H1 (cell line): ENCODE measurements around the gene PTPN2. TPM values are rescaled to one million over a fixed set of nuclear protein-coding genes. Genes with fewer than 3 reads are reported as not detected.

Experiments used
- CTCF ChIA-PET: fragments of 300-600 bp; sonication (Branson Sonifier 250); formaldehyde crosslinking; loops from one replicate; lab custom pipeline; 2021; ENCODE audit not compliant: partially characterized antibody; lab: Charles Lee
- POLR2A ChIA-PET: fragments of 300-600 bp; sonication (Branson Sonifier 250); formaldehyde crosslinking; loops from one replicate; lab custom pipeline; 2021; ENCODE audit warnings: inconsistent platforms; ENCODE audit not compliant: partially characterized antibody; lab: Charles Lee
- DNase-seq, 2 experiments: peaks; one replicate each; pipeline versions ENCODE4 v3.0.0 to v3.0.0-alpha.2; 2010 to 2022; ENCODE audit warnings: low spot score in 2 of 2, low read depth in 1 of 2, mixed read lengths in 1 of 2
- FAIRE-seq: peaks from 2 replicates; lab custom pipeline; 2011; peaks lifted over from hg19 to GRCh38; lab: Jason Lieb, UNC
- H2AFZ ChIP-seq: 2 replicates; pipeline ENCODE4 v1.8.1; 2012; ENCODE audit warnings: low read length, inconsistent platforms
- H2AK5ac ChIP-seq: 2 replicates; pipeline ENCODE4 v1.6.1; 2013; ENCODE audit warnings: low read depth, low read length
- H2BK120ac ChIP-seq: replicated peaks from 2 replicates; pipeline ENCODE3; 2013; ENCODE audit warnings: low read depth, low read length, inconsistent platforms
- H2BK12ac ChIP-seq: 2 replicates; pipeline ENCODE4 v1.6.1; 2013; ENCODE audit warnings: low read depth, low read length
- H2BK15ac ChIP-seq: 2 replicates; pipeline ENCODE4 v1.6.1; 2013; ENCODE audit warnings: low read length
- H2BK20ac ChIP-seq: 2 replicates; pipeline ENCODE4 v1.6.1; 2013; ENCODE audit warnings: low read length
- H2BK5ac ChIP-seq: 2 replicates; pipeline ENCODE4 v1.6.1; 2013; ENCODE audit warnings: low read depth, low read length
- H3K14ac ChIP-seq: 2 replicates; pipeline ENCODE4 v1.6.1; 2013; ENCODE audit warnings: inconsistent platforms; ENCODE audit not compliant: insufficient read length
- H3K18ac ChIP-seq: 2 replicates; pipeline ENCODE4 v1.6.1; 2013; ENCODE audit warnings: low read length; ENCODE audit errors: extremely low read depth
- H3K23ac ChIP-seq: 2 replicates; pipeline ENCODE4 v1.6.1; 2013; ENCODE audit warnings: inconsistent platforms; ENCODE audit not compliant: insufficient read length
- H3K23me2 ChIP-seq: 2 replicates; pipeline ENCODE4 v1.6.1; 2013; ENCODE audit warnings: low read depth, low read length
- H3K27ac ChIP-seq: 2 replicates; pipeline ENCODE4 v1.6.1; 2011; ENCODE audit warnings: low read depth, low read length, inconsistent platforms
- H3K27me3 ChIP-seq, 4 experiments: replicated peaks in 1 of 4; 1 replicate in 1 of 4; 2 replicates in 3 of 4; pipeline versions ENCODE4 v1.6.1 to v1.8.1; 2011 to 2013; ENCODE audit warnings: low read length in 3 of 4, mild to moderate bottlenecking in 3 of 4, inconsistent platforms in 2 of 4, mixed read lengths in 2 of 4, moderate library complexity in 1 of 4; ENCODE audit not compliant: control insufficient read depth in 3 of 4, insufficient read depth in 3 of 4; ENCODE audit errors: extremely low read depth in 1 of 4
- H3K36me3 ChIP-seq, 4 experiments: 2 replicates each; pipeline versions ENCODE4 v1.6.1 to v1.8.1; 2011 to 2013; ENCODE audit warnings: mild to moderate bottlenecking in 4 of 4, low read length in 3 of 4, moderate library complexity in 2 of 4, control low read depth in 1 of 4, inconsistent platforms in 1 of 4; ENCODE audit not compliant: insufficient read depth in 4 of 4, control insufficient read depth in 2 of 4
- H3K4ac ChIP-seq: replicated peaks from 2 replicates; pipeline ENCODE3; 2013; ENCODE audit warnings: low read length, low read depth, mixed read lengths, inconsistent platforms; ENCODE audit not compliant: insufficient read length
- H3K4me1 ChIP-seq, 4 experiments: replicated peaks in 1 of 4; 1 replicate in 1 of 4; 2 replicates in 3 of 4; pipeline versions ENCODE4 v1.6.1 to v1.8.1; 2011 to 2013; ENCODE audit warnings: low read length in 3 of 4, inconsistent platforms in 2 of 4, mixed read lengths in 1 of 4; ENCODE audit not compliant: insufficient read depth in 4 of 4, control insufficient read depth in 3 of 4
- H3K4me2 ChIP-seq, 2 experiments: 2 replicates each; pipeline versions ENCODE4 v1.6.1 to v1.8.1; 2011 to 2013; ENCODE audit warnings: low read depth in 2 of 2, low read length in 2 of 2, control low read depth in 1 of 2, inconsistent platforms in 1 of 2, mild to moderate bottlenecking in 1 of 2; ENCODE audit not compliant: insufficient read depth in 1 of 2
- H3K4me3 ChIP-seq, 4 experiments: fragments of 200-600, 300-600 bp in 1 of 4; sonication (generic), shearing (Covaris generic), sonication (Bioruptor Twin) in 1 of 4; 2 replicates each; pipeline versions ENCODE4 v1.5.1 to v1.8.1; 2011 to 2016; ENCODE audit warnings: low read length in 4 of 4, low read depth in 3 of 4, control low read depth in 2 of 4, inconsistent platforms in 2 of 4, mild to moderate bottlenecking in 2 of 4, mixed read lengths in 1 of 4, moderate library complexity in 1 of 4; ENCODE audit not compliant: insufficient read depth in 2 of 4; ENCODE audit errors: extremely low read depth in 1 of 4
- H3K56ac ChIP-seq: replicated peaks from 2 replicates; pipeline ENCODE3; 2013; ENCODE audit warnings: low read depth, mild to moderate bottlenecking, mixed read lengths, low read length, inconsistent platforms; ENCODE audit not compliant: insufficient read length
- H3K79me1 ChIP-seq: 2 replicates; pipeline ENCODE4 v1.6.1; 2013; ENCODE audit warnings: low read depth, low read length, control low read depth
- H3K79me2 ChIP-seq, 2 experiments: 2 replicates each; pipeline versions ENCODE4 v1.6.1 to v1.8.1; 2012 to 2013; ENCODE audit warnings: low read length in 2 of 2, mild to moderate bottlenecking in 2 of 2, inconsistent platforms in 1 of 2; ENCODE audit not compliant: insufficient read depth in 2 of 2, control insufficient read depth in 1 of 2
- H3K9ac ChIP-seq, 4 experiments: replicated peaks in 1 of 4; 1 replicate in 1 of 4; 2 replicates in 3 of 4; pipeline versions ENCODE4 v1.6.1 to v1.8.1; 2011 to 2013; ENCODE audit warnings: low read depth in 3 of 4, low read length in 3 of 4, control low read depth in 2 of 4, mild to moderate bottlenecking in 2 of 4, moderate library complexity in 2 of 4, inconsistent platforms in 1 of 4; ENCODE audit errors: extremely low read depth in 1 of 4
- H3K9me3 ChIP-seq, 2 experiments: 2 replicates each; pipeline versions ENCODE4 v1.6.1 to v1.8.1; 2012 to 2013; ENCODE audit warnings: mild to moderate bottlenecking in 2 of 2, moderate library complexity in 2 of 2, control low read depth in 1 of 2, inconsistent platforms in 1 of 2, low read depth in 1 of 2, low read length in 1 of 2, mixed read lengths in 1 of 2; ENCODE audit not compliant: insufficient read depth in 2 of 2
- H4K20me1 ChIP-seq, 2 experiments: replicated peaks in 1 of 2; 2 replicates each; pipeline versions ENCODE3 to v1.8.1; 2011 to 2013; ENCODE audit warnings: inconsistent platforms in 2 of 2, low read length in 2 of 2, mild to moderate bottlenecking in 1 of 2; ENCODE audit not compliant: insufficient read depth in 2 of 2, control insufficient read depth in 1 of 2
- H4K5ac ChIP-seq: 2 replicates; pipeline ENCODE4 v1.6.1; 2013; ENCODE audit warnings: low read length, low read depth, mixed read lengths, inconsistent platforms; ENCODE audit not compliant: insufficient read length
- H4K8ac ChIP-seq: 2 replicates; pipeline ENCODE4 v1.8.0; 2013; ENCODE audit warnings: mild to moderate bottlenecking, moderate library complexity, low read length, inconsistent platforms; ENCODE audit not compliant: insufficient read depth; ENCODE audit errors: extremely low read depth
- H4K91ac ChIP-seq: replicated peaks from 2 replicates; pipeline ENCODE3; 2013; ENCODE audit warnings: low read length, mixed read lengths, inconsistent platforms; ENCODE audit not compliant: insufficient read length
- CHD2 ChIP-seq: IDR thresholded peaks from 2 replicates; pipeline ENCODE4 v1.6.1; 2012; ENCODE audit warnings: low read length, improper control_type of control experiment
- SP1 ChIP-seq: IDR thresholded peaks from 2 replicates; pipeline ENCODE4 v1.6.1; 2011; ENCODE audit warnings: low read depth, low read length
- WGBS, 2 experiments: shearing (Covaris generic) in 1 of 2; methylation state at CpG; one replicate each; pipeline versions ENCODE4 v1.1.6 to v1.1.7; 2013 to 2015; ENCODE audit warnings: low lambda C conversion rate in 2 of 2, mixed read lengths in 2 of 2, inconsistent platforms in 1 of 2, low coverage in 1 of 2, missing lambda C conversion rate in 1 of 2; ENCODE audit not compliant: insufficient replicate concordance in 2 of 2, insufficient coverage in 1 of 2, insufficient read length in 1 of 2; ENCODE audit errors: extremely low coverage in 1 of 2, missing lambda C conversion rate in 1 of 2; 5-methylcytosine and 5-hydroxymethylcytosine counted together
- polyA plus RNA-seq, 7 experiments: library from polyadenylated mRNA; depleted of rRNA in 3 of 7; stranded (reverse) in 5 of 7; unstranded in 2 of 7; fragments of >200 nt in 5 of 7; fragments of 200-250 nt in 2 of 7; gene quantifications; 1 replicate in 5 of 7; 2 replicates in 1 of 7; 4 replicates in 1 of 7; pipeline versions ENCODE4 v1.2.1 to v1.2.3, GENCODE V29; 2011 to 2013; ENCODE audit warnings: missing spikeins in 2 of 7, mixed read lengths in 2 of 7
- total RNA-seq: library from RNA; stranded (reverse); fragmentation: NEBNext Ultra II Directional; extraction: Animal tissue kit (Norgen Biotek cat#: 25700); gene quantifications from 2 replicates; pipeline ENCODE4 v1.2.1, GENCODE V29; 2021
- TF ChIP-seq, protein P1 (sequence below), 3 experiments: IDR thresholded peaks; 1 replicate in 2 of 3; 2 replicates in 1 of 3; pipeline versions ENCODE4 v1.5.1 to v1.6.1; 2011; ENCODE audit warnings: low read length in 3 of 3, mild to moderate bottlenecking in 3 of 3, inconsistent platforms in 2 of 3, low read depth in 1 of 3, moderate library complexity in 1 of 3; ENCODE audit not compliant: insufficient read depth in 1 of 3; ENCODE audit errors: control extremely low read depth in 1 of 3

PTPN2 gene
- total and polyA plus RNA-seq, 2 of the 8 experiments (the other 6 are each of a cell fraction or from before 2014, with no cell fraction given), result 16.4 to 54.0 TPM

- H3K18ac ChIP-seq, result no peak overlapping the region
These were observed 81.5 kb downstream of the PTPN2 start for GRCh38 chr18:12802538-12802937.

More at GRCh38 chr18:12802538-12802937, 81.5 kb downstream of the PTPN2 start:
- no peak for DNase-seq
- Histone ChIP-seq H3K9me3 (no peaks in the 10 kb centered on the region; a peak in 1 of 4 replicates), H3K4ac (no peak overlapping the region), H2AFZ (no peak overlapping the region), H4K8ac (no peak overlapping the region), H2BK20ac (no peak overlapping the region), H3K56ac (no peak overlapping the region), H2BK120ac (no peak overlapping the region), H2BK15ac (no peak overlapping the region), H3K23me2 (no peaks in the 10 kb centered on the region), H4K91ac (no peak overlapping the region), H2AK5ac (no peak overlapping the region), H4K5ac (no peak overlapping the region), H3K14ac (no peak overlapping the region), H3K36me3 (peaks cover 2 to 10% (median 3%) of the 10 kb centered on the region in 4 experiments; a peak in 4 of 8 replicates), H3K4me2 (no peak overlapping the region), H3K4me3 (no peak overlapping the region), H3K9ac (no peak overlapping the region), H2BK12ac (no peak overlapping the region), H4K20me1 (no peaks in the 10 kb centered on the region), H3K79me1 (no peaks in the 10 kb centered on the region), H3K23ac (no peak overlapping the region), H3K27ac (no peak overlapping the region), H3K27me3 (no peaks in the 10 kb centered on the region), H3K79me2 (peaks cover 0 to 5% of the 10 kb centered on the region in 2 experiments; a peak in 1 of 4 replicates), H2BK5ac (no peak overlapping the region), H3K4me1 (no peaks in the 10 kb centered on the region)
- 87% methylated on average over 1 of the region's 1 CpG; no CpG with 5 or more reads in 1 of the 2 experiments for WGBS, 2 experiments
- no peak for FAIRE-seq
- ChIA-PET CTCF (interaction anchor here (1.2 kb wide), 1 partner anchor 132 kb away, joined by 3 read pairs; no protein-coding TSS in a partner anchor), POLR2A (no interaction called here)
- TF ChIP-seq CHD2 (no peak), SP1 (no peak)
- TF ChIP-seq, protein P1, sequence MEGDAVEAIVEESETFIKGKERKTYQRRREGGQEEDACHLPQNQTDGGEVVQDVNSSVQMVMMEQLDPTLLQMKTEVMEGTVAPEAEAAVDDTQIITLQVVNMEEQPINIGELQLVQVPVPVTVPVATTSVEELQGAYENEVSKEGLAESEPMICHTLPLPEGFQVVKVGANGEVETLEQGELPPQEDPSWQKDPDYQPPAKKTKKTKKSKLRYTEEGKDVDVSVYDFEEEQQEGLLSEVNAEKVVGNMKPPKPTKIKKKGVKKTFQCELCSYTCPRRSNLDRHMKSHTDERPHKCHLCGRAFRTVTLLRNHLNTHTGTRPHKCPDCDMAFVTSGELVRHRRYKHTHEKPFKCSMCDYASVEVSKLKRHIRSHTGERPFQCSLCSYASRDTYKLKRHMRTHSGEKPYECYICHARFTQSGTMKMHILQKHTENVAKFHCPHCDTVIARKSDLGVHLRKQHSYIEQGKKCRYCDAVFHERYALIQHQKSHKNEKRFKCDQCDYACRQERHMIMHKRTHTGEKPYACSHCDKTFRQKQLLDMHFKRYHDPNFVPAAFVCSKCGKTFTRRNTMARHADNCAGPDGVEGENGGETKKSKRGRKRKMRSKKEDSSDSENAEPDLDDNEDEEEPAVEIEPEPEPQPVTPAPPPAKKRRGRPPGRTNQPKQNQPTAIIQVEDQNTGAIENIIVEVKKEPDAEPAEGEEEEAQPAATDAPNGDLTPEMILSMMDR (IDR thresholded peaks at IDR 0.05; ENCODE audit: control extremely low read depth in 1 of 3, insufficient read depth in 1 of 3, low read depth in 1 of 3, low read length in 3 of 3), result no peak
